CD4-positive, alpha-beta memory T cell (primary cell): ENCODE measurements around the gene CXCL3. TPM values are rescaled to one million over a fixed set of nuclear protein-coding genes. Genes with fewer than 3 reads are reported as not detected.

Experiments
- CTCF ChIA-PET: fragments of 350-600 bp; sonication (Branson Sonifier 250); formaldehyde crosslinking; loops from one replicate; lab custom pipeline; 2021; ENCODE audit warnings: inconsistent platforms; ENCODE audit not compliant: partially characterized antibody; lab: Charles Lee
- POLR2A ChIA-PET: fragments of 350-600 bp; sonication (Branson Sonifier 250); formaldehyde crosslinking; loops from one replicate; lab custom pipeline; 2021; ENCODE audit not compliant: partially characterized antibody; lab: Charles Lee
- DNase-seq, 5 donors: peaks; one replicate each; pipeline versions ENCODE4 v3.0.0 to v3.0.0-alpha.2; 2020 to 2022; ENCODE audit warnings: mixed read lengths in 1 of 5
- H3K27ac ChIP-seq: one replicate; pipeline ENCODE4 v1.7.0; 2013; ENCODE audit warnings: low read depth, low read length
- H3K27me3 ChIP-seq: 2 replicates; pipeline ENCODE4 v1.7.0; 2013; ENCODE audit warnings: mild to moderate bottlenecking, low read length, moderate library complexity; ENCODE audit not compliant: insufficient read depth
- H3K36me3 ChIP-seq: 2 replicates; pipeline ENCODE4 v1.7.0; 2013; ENCODE audit warnings: mild to moderate bottlenecking, low read length, moderate library complexity; ENCODE audit not compliant: insufficient read depth
- H3K4me1 ChIP-seq: 2 replicates; pipeline ENCODE4 v1.7.0; 2013; ENCODE audit warnings: mild to moderate bottlenecking, low read length, moderate library complexity; ENCODE audit not compliant: insufficient read depth
- H3K4me3 ChIP-seq, 2 donors: one replicate each; pipeline ENCODE4 v1.7.0; 2013; ENCODE audit warnings: low read length in 2 of 2, mild to moderate bottlenecking in 1 of 2
- H3K9me3 ChIP-seq, 2 donors: one replicate each; pipeline ENCODE4 v1.7.0; 2013; ENCODE audit warnings: low read length in 2 of 2, control low read depth in 1 of 2; ENCODE audit not compliant: control insufficient read depth in 1 of 2
- H3K27ac Mint-ChIP-seq, 7 donors: one replicate each; pipeline ENCODE4 v1.8.0; 2020 to 2021; ENCODE audit warnings: mixed read lengths in 7 of 7, mild to moderate bottlenecking in 6 of 7, inconsistent platforms in 3 of 7, moderate library complexity in 3 of 7
- H3K27me3 Mint-ChIP-seq, 2 donors: one replicate each; pipeline ENCODE4 v1.8.0; 2020 to 2021; ENCODE audit warnings: mixed read lengths in 2 of 2
- H3K36me3 Mint-ChIP-seq, 2 donors: one replicate each; pipeline ENCODE4 v1.8.0; 2020 to 2021; ENCODE audit warnings: mixed read lengths in 2 of 2, inconsistent platforms in 1 of 2, mild to moderate bottlenecking in 1 of 2
- H3K4me1 Mint-ChIP-seq, 4 donors: one replicate each; pipeline ENCODE4 v1.8.0; 2020 to 2021; ENCODE audit warnings: mixed read lengths in 4 of 4, mild to moderate bottlenecking in 1 of 4
- H3K4me3 Mint-ChIP-seq, 8 donors: one replicate each; pipeline ENCODE4 v1.8.0; 2020 to 2021; ENCODE audit warnings: mixed read lengths in 8 of 8, mild to moderate bottlenecking in 7 of 8, moderate library complexity in 6 of 8, inconsistent platforms in 3 of 8
- H3K9me3 Mint-ChIP-seq, 8 donors: one replicate each; pipeline ENCODE4 v1.8.0; 2020 to 2021; ENCODE audit warnings: mixed read lengths in 8 of 8, mild to moderate bottlenecking in 5 of 8, inconsistent platforms in 3 of 8, moderate library complexity in 1 of 8
- intact Hi-C: fragments of 100-400 bp; cut with micrococcal nuclease; formaldehyde crosslinking; loops from one replicate; pipeline ENCODE4 v1.15.1; 2023
- polyA plus RNA-seq, 2 donors: library from polyadenylated mRNA; unstranded; fragments of 300-500 nt; fragmentation: Illumina TruSeq; gene quantifications; one replicate each; pipeline ENCODE4 v1.2.3, GENCODE V29; 2021
- total RNA-seq, 2 experiments: library from RNA; stranded (reverse); gene quantifications; one replicate each; pipeline ENCODE4 v1.2.3, GENCODE V29; 2021

The CXCL3 gene
- total and polyA plus RNA-seq, 4 experiments from 2014 or later, result not detected

- Histone ChIP-seq H3K4me1 (no peaks in the 10 kb centered on the region), H3K9me3 (no peaks in the 10 kb centered on the region), H3K27ac (no peak overlapping the region), H3K36me3 (no peaks in the 10 kb centered on the region), H3K4me3 (no peak overlapping the region), H3K27me3 (no peaks in the 10 kb centered on the region)
- CTCF ChIA-PET, result no interaction called here
- DNase-seq, result no peak
- no peaks in the 10 kb centered on the region for H3K27me3 Mint-ChIP-seq
- intact Hi-C loops, result no loop called here
- H3K4me1 Mint-ChIP-seq, result no peaks in the 10 kb centered on the region
- H3K36me3 Mint-ChIP-seq, result no peaks in the 10 kb centered on the region
- H3K9me3 Mint-ChIP-seq, result peaks cover 0 to 4% (median under 1%) of the 10 kb centered on the region in 8 donors
- no peak overlapping the region for H3K27ac Mint-ChIP-seq
- POLR2A ChIA-PET, result no interaction called here
- no peak overlapping the region for H3K4me3 Mint-ChIP-seq
Measured at GRCh38 chr4:74030285-74030684, 8.2 kb downstream of the CXCL3 start.

- POLR2A ChIA-PET, result no interaction called here
- peaks cover 0 to 4% (median under 1%) of the 10 kb centered on the region in 8 donors for H3K9me3 Mint-ChIP-seq
- Histone ChIP-seq H3K27me3 (no peaks in the 10 kb centered on the region), H3K4me1 (no peaks in the 10 kb centered on the region), H3K36me3 (no peaks in the 10 kb centered on the region), H3K27ac (no peak overlapping the region), H3K4me3 (no peak overlapping the region), H3K9me3 (no peaks in the 10 kb centered on the region)
- no peak overlapping the region for H3K4me3 Mint-ChIP-seq
- H3K27ac Mint-ChIP-seq, result no peak overlapping the region
- no peak for DNase-seq
- intact Hi-C loops, result no loop called here
- no peaks in the 10 kb centered on the region for H3K27me3 Mint-ChIP-seq
- no peaks in the 10 kb centered on the region for H3K4me1 Mint-ChIP-seq
- CTCF ChIA-PET, result no interaction called here
- no peaks in the 10 kb centered on the region for H3K36me3 Mint-ChIP-seq
Measured at GRCh38 chr4:74028504-74028903, 10.0 kb downstream of the CXCL3 start.

GRCh38 chr4:74023709-74024108 lies 14.8 kb downstream of the CXCL3 start:
- Mint-ChIP-seq H3K4me1 (no peaks in the 10 kb centered on the region), H3K27ac (no peak overlapping the region), H3K36me3 (no peaks in the 10 kb centered on the region), H3K4me3 (no peak overlapping the region), H3K27me3 (no peaks in the 10 kb centered on the region), H3K9me3 (peaks cover 0 to 3% (median 0%) of the 10 kb centered on the region in 8 donors)
- DNase-seq, result no peak
- no peaks in the 10 kb centered on the region for H3K36me3 ChIP-seq
- ChIA-PET CTCF (no interaction called here), POLR2A (no interaction called here)
- H3K27ac ChIP-seq, result no peak overlapping the region
- H3K27me3 ChIP-seq, result no peaks in the 10 kb centered on the region
- no peaks in the 10 kb centered on the region for H3K9me3 ChIP-seq
- intact Hi-C loops, result no loop called here
- H3K4me3 ChIP-seq, result no peak overlapping the region
- H3K4me1 ChIP-seq, result no peaks in the 10 kb centered on the region

GRCh38 chr4:74021601-74022000 lies 16.9 kb downstream of the CXCL3 start:
- ChIA-PET POLR2A (no interaction called here), CTCF (interaction anchor here (0.7 kb wide), 1 partner anchor 145 kb away, joined by 3 read pairs; no protein-coding TSS in a partner anchor)
- Histone ChIP-seq H3K4me1 (no peaks in the 10 kb centered on the region), H3K27ac (no peak overlapping the region), H3K9me3 (no peaks in the 10 kb centered on the region), H3K4me3 (no peak overlapping the region), H3K27me3 (no peaks in the 10 kb centered on the region), H3K36me3 (no peaks in the 10 kb centered on the region)
- intact Hi-C loops, result no loop called here
- Mint-ChIP-seq H3K4me1 (no peaks in the 10 kb centered on the region), H3K9me3 (peaks cover 0 to 3% (median 0%) of the 10 kb centered on the region in 8 donors), H3K27me3 (no peaks in the 10 kb centered on the region), H3K27ac (no peak overlapping the region), H3K4me3 (no peak overlapping the region), H3K36me3 (no peaks in the 10 kb centered on the region)
- DNase-seq, result no peak

- H3K9me3 ChIP-seq, result no peaks in the 10 kb centered on the region
- no peaks in the 10 kb centered on the region for H3K4me1 ChIP-seq
- CTCF ChIA-PET, result no interaction called here
- no peak overlapping the region for H3K4me3 Mint-ChIP-seq
- intact Hi-C loops, result no loop called here
- POLR2A ChIA-PET, result no interaction called here
- H3K27me3 Mint-ChIP-seq, result no peaks in the 10 kb centered on the region
- no peaks in the 10 kb centered on the region for H3K36me3 ChIP-seq
- no peak overlapping the region for H3K27ac Mint-ChIP-seq
- peaks cover 0 to 2% (median 0%) of the 10 kb centered on the region in 8 donors for H3K9me3 Mint-ChIP-seq
- no peak overlapping the region for H3K27ac ChIP-seq
- no peaks in the 10 kb centered on the region for H3K36me3 Mint-ChIP-seq
- H3K27me3 ChIP-seq, result no peaks in the 10 kb centered on the region
- H3K4me3 ChIP-seq, result no peak overlapping the region
- H3K4me1 Mint-ChIP-seq, result no peaks in the 10 kb centered on the region
- DNase-seq, result no peak
Measured at GRCh38 chr4:74018771-74019170, 19.7 kb downstream of the CXCL3 start.

GRCh38 chr4:74018116-74018515 lies 20.4 kb downstream of the CXCL3 start:
- no peaks in the 10 kb centered on the region for H3K27me3 ChIP-seq
- H3K27ac Mint-ChIP-seq, result no peak overlapping the region
- no peaks in the 10 kb centered on the region for H3K36me3 ChIP-seq
- ChIA-PET POLR2A (no interaction called here), CTCF (no interaction called here)
- H3K4me3 ChIP-seq, result no peak overlapping the region
- H3K27me3 Mint-ChIP-seq, result peaks cover 0 to 2% of the 10 kb centered on the region in 2 donors
- no peaks in the 10 kb centered on the region for H3K4me1 Mint-ChIP-seq
- intact Hi-C loops, result no loop called here
- no peak overlapping the region for H3K27ac ChIP-seq
- peaks cover 0 to 2% (median 0%) of the 10 kb centered on the region in 8 donors for H3K9me3 Mint-ChIP-seq
- no peak overlapping the region for H3K4me3 Mint-ChIP-seq
- H3K4me1 ChIP-seq, result no peaks in the 10 kb centered on the region
- no peaks in the 10 kb centered on the region for H3K9me3 ChIP-seq
- no peak for DNase-seq
- no peaks in the 10 kb centered on the region for H3K36me3 Mint-ChIP-seq

GRCh38 chr4:74016068-74016467 lies 22.4 kb downstream of the CXCL3 start:
- no peaks in the 10 kb centered on the region for H3K4me1 ChIP-seq
- no peaks in the 10 kb centered on the region for H3K4me1 Mint-ChIP-seq
- H3K9me3 ChIP-seq, result no peaks in the 10 kb centered on the region
- H3K4me3 Mint-ChIP-seq, result no peak overlapping the region
- H3K9me3 Mint-ChIP-seq, result peaks cover 0 to 2% (median 0%) of the 10 kb centered on the region in 8 donors
- no peak for DNase-seq
- no peak overlapping the region for H3K27ac Mint-ChIP-seq
- no peak overlapping the region for H3K27ac ChIP-seq
- intact Hi-C loops, result no loop called here
- peaks cover 0 to 4% of the 10 kb centered on the region in 2 donors for H3K27me3 Mint-ChIP-seq
- no peaks in the 10 kb centered on the region for H3K36me3 ChIP-seq
- ChIA-PET CTCF (no interaction called here), POLR2A (no interaction called here)
- no peaks in the 10 kb centered on the region for H3K27me3 ChIP-seq
- no peak overlapping the region for H3K4me3 ChIP-seq
- H3K36me3 Mint-ChIP-seq, result no peaks in the 10 kb centered on the region
